Heart right ventricle (tissue), 16 donors: ENCODE results near the gene IQGAP2. TPM values are rescaled to one million over a fixed set of nuclear protein-coding genes. Genes with fewer than 3 reads are reported as not detected.
A peak's percentile ranks its signal among the peaks of the same experiment; 100 is the strongest.

Experiments
- ATAC-seq, 8 donors: fragments of 200-7000 bp; cut with Tn5 transposase; one replicate each; pipeline ENCODE4 v1.9.1; 2020; ENCODE audit warnings: mild to moderate bottlenecking in 8 of 8, moderate library complexity in 8 of 8, moderate number of reproducible peaks in 1 of 8
- DNase-seq, 2 donors: peaks; one replicate each; pipeline ENCODE4 v3.0.0-alpha.2; 2020
- H3K27ac ChIP-seq, 10 donors: fragments of 200-600 bp; sonication (generic) in 2 of 10; one replicate each; pipeline versions ENCODE4 v1.5.0 to v1.8.0; 2020 to 2022; ENCODE audit warnings: mild to moderate bottlenecking in 3 of 10
- H3K27me3 ChIP-seq, 7 donors: fragments of 200-600 bp; one replicate each; pipeline ENCODE4 v1.8.0; 2021 to 2022; ENCODE audit warnings: mild to moderate bottlenecking in 2 of 7
- H3K36me3 ChIP-seq, 9 donors: fragments of 200-600 bp; sonication (generic) in 1 of 9; one replicate each; pipeline versions ENCODE4 v1.5.0 to v1.8.0; 2020 to 2022; ENCODE audit warnings: mild to moderate bottlenecking in 2 of 9
- H3K4me1 ChIP-seq, 9 donors: fragments of 200-600 bp; sonication (generic) in 1 of 9; one replicate each; pipeline versions ENCODE4 v1.5.0 to v1.8.0; 2020 to 2022; ENCODE audit warnings: mild to moderate bottlenecking in 4 of 9
- H3K4me3 ChIP-seq, 10 donors: fragments of 200-600 bp; sonication (generic) in 2 of 10; one replicate each; pipeline versions ENCODE4 v1.5.0 to v1.8.0; 2020 to 2022; ENCODE audit warnings: mild to moderate bottlenecking in 7 of 10, moderate library complexity in 2 of 10
- H3K9me3 ChIP-seq, 11 donors: fragments of 200-600 bp in 10 of 11; sonication (generic) in 2 of 11; one replicate each; pipeline versions ENCODE4 v1.5.0 to v1.8.0; 2013 to 2022; ENCODE audit warnings: mild to moderate bottlenecking in 2 of 11, control low read depth in 1 of 11, moderate library complexity in 1 of 11
- WGBS, 2 donors: extraction: QIAGEN DNeasy Blood & Tissue Kit; methylation state at CpG; one replicate each; pipeline ENCODE4 v1.1.7; 2013; ENCODE audit warnings: inconsistent platforms in 1 of 2; 5-methylcytosine and 5-hydroxymethylcytosine counted together
- intact Hi-C, 10 donors: fragments of 100-400 bp; cut with DNase I; formaldehyde crosslinking; loops; one replicate each; pipeline versions ENCODE4 v1.11.1 to v1.14.2; 2022
- polyA plus RNA-seq, 2 donors: library from polyadenylated mRNA; stranded (reverse); fragments of 200-250 nt; gene quantifications; one replicate each; pipeline ENCODE4 v1.2.3, GENCODE V29; 2013
- total RNA-seq, 10 donors: library from RNA; stranded (reverse); fragmentation: NEBNext Ultra II Directional in 3 of 10; extraction: Animal tissue kit (Norgen Biotek cat#: 25700) in 3 of 10; gene quantifications; one replicate each; pipeline versions ENCODE4 v1.2.1 to v1.2.4, GENCODE V29; 2021 to 2023
- TF ChIP-seq, protein P1 (sequence below), 9 donors: fragments of 200-600 bp; sonication (generic) in 2 of 9; IDR thresholded peaks; one replicate each; pipeline versions ENCODE4 v1.5.0 to v1.8.0; 2021 to 2022; ENCODE audit warnings: antibody characterized with exemption in 9 of 9, mild to moderate bottlenecking in 5 of 9, moderate library complexity in 1 of 9
- donor health status: Arrhythmogenic right ventricular cardiomyopathy.
- donor health status: ischemic (EF 13 %, LVEDD 7.1; RV severe dilation, severe dysfunction).
- donor health status: healthy with polysubstance abuse.
- donor health status: DM: no; HTN: yes; CAD: no.
- donor health status: DM: no; HTN: no; CAD: no.
- donor health status: ischemic (EF 25% LVEDD 6.9; RV normal size, moderate dysfunction).
- donor health status: ischemic (EF 25% LVEDD 5.7; RV mildly dilated, moderate dysfunction).
- donor health status: healthy.
- donor health status: DM: yes; HTN: yes; CAD: no.
- donor health status: Ischemic cardiomyopathy.
- donor health status: ischemic (EF 35%, LVEDD 5.7; RV mildly dilated, moderate dysfunction).
- donor health status: nonischemic (EF 11% LVEDD 7.7; RV severe dilation, severe dysfunction).
- donor health status: DM: yes; HTN: yes; CAD: no.
- donor health status: PGD.
- donor health status: ischemic (EF 29% LVEDD 5.4; RV normal size, mild dysfunction).
- donor health status: nonischemic (EF 23%, LVEDD 6.1; RV moderate dilation, normal function).

Gene IQGAP2
- total and polyA plus RNA-seq, 12 donors: 2.5 to 22.3 (median 5.0) TPM

DNA sequence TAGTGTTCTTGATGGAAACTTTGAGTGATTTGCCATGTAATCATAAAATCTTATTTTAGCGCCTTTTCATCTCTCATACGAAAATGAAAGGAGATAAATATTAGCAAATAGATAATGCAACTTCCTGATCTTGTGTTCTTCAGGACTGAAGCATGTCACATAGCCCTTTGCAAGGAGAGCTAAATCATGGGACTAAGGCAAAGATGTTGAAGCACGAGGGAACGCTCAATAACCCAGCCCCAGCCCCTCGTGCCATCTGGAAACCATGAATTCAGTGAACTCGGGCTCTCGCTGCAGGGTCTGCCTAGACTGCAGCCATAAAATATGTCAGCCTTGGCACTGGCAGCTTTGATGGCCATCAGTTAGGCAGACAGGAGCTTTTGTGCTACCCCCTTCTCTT, 161.9 kb downstream of the IQGAP2 start:
- Histone ChIP-seq H3K9me3 (no peaks in the 10 kb centered on the region), H3K4me1 (peaks cover 0 to 11% (median 0%) of the 10 kb centered on the region in 9 donors), H3K4me3 (no peak overlapping the region), H3K27me3 (peaks cover 0 to 2% (median 0%) of the 10 kb centered on the region in 7 donors), H3K27ac (no peak overlapping the region), H3K36me3 (no peaks in the 10 kb centered on the region)
- no peak for ATAC-seq
- intact Hi-C loops: loop anchor here in 1 of 10 donors (10.0 kb wide), 1 partner anchor 160 kb away; the partner anchor contains the start of gene IQGAP2
- WGBS, 2 donors: 86 to 87% methylated on average over 7 of the region's 7 CpGs
- TF ChIP-seq, protein P1, sequence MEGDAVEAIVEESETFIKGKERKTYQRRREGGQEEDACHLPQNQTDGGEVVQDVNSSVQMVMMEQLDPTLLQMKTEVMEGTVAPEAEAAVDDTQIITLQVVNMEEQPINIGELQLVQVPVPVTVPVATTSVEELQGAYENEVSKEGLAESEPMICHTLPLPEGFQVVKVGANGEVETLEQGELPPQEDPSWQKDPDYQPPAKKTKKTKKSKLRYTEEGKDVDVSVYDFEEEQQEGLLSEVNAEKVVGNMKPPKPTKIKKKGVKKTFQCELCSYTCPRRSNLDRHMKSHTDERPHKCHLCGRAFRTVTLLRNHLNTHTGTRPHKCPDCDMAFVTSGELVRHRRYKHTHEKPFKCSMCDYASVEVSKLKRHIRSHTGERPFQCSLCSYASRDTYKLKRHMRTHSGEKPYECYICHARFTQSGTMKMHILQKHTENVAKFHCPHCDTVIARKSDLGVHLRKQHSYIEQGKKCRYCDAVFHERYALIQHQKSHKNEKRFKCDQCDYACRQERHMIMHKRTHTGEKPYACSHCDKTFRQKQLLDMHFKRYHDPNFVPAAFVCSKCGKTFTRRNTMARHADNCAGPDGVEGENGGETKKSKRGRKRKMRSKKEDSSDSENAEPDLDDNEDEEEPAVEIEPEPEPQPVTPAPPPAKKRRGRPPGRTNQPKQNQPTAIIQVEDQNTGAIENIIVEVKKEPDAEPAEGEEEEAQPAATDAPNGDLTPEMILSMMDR (IDR thresholded peaks at IDR 0.05): no peak
- no peak for DNase-seq

DNA sequence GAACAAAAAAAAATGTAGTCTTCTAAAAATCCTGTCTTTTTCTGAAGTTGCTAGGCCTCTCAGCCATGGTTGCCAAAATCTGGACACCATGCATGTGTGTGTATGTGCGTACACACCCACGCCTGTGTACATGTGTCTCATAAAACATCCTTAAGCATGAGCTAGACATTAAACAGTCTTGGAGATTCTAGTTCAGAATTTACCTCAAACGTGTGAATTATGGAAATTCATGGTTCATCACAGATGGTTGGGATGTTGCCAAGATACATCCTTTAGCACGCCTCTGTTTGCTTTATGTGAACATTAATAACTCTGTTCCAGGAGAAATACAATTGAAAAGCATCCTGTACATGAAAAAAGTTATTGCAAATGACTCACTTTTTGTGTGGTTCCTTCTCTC, 167.1 kb downstream of the IQGAP2 start:
- Histone ChIP-seq H3K36me3 (no peaks in the 10 kb centered on the region), H3K27ac (no peak overlapping the region), H3K9me3 (no peaks in the 10 kb centered on the region), H3K4me3 (no peak overlapping the region), H3K4me1 (peaks cover 0 to 18% (median 0%) of the 10 kb centered on the region in 9 donors), H3K27me3 (no peaks in the 10 kb centered on the region)
- intact Hi-C loops: loop anchor here in 2 of 10 donors (10.0 kb wide), 1 partner anchor 165 kb away; the partner anchor contains the start of gene IQGAP2 (in 2 of the 2)
- 82 to 85% methylated on average over 4 of the region's 4 CpGs for WGBS, 2 donors
- DNase-seq (no peak), ATAC-seq (no peak)
- TF ChIP-seq, protein P1 (IDR thresholded peaks at IDR 0.05): no peak

DNA sequence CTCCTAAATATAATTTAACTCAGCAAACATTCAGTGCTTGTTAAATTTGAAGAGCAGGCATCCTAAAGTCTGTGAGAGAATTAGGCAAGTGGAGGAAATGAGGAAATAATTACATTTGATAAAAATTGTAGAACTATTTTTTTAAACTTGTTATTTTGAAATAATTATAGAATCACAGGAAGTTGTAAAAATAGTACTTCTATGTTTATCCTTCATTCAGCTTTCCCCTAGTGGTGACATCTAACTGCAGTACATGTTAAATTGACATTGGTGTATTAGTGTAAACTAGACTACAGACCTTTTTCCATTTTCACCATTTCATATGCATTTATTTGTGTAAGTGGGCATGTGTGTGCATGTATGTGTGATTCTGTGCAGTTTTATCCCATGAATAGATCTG, 168.5 kb downstream of the IQGAP2 start:
- H3K36me3 ChIP-seq: no peaks in the 10 kb centered on the region
- H3K9me3 ChIP-seq: no peaks in the 10 kb centered on the region
- DNase-seq: no peak
- H3K27ac ChIP-seq: no peak overlapping the region
- H3K4me3 ChIP-seq: no peak overlapping the region
- TF ChIP-seq, protein P1 (IDR thresholded peaks at IDR 0.05): peak in 2 of 9 donors; percentile 16 to 20
- intact Hi-C loops: loop anchor here in 2 of 10 donors (10.0 kb wide), 1 partner anchor 167 kb away; the partner anchor contains the start of gene IQGAP2 (in 2 of the 2)
- peaks cover 0 to 14% (median 0%) of the 10 kb centered on the region in 9 donors for H3K4me1 ChIP-seq
- no peak for ATAC-seq
- no peaks in the 10 kb centered on the region for H3K27me3 ChIP-seq

DNA sequence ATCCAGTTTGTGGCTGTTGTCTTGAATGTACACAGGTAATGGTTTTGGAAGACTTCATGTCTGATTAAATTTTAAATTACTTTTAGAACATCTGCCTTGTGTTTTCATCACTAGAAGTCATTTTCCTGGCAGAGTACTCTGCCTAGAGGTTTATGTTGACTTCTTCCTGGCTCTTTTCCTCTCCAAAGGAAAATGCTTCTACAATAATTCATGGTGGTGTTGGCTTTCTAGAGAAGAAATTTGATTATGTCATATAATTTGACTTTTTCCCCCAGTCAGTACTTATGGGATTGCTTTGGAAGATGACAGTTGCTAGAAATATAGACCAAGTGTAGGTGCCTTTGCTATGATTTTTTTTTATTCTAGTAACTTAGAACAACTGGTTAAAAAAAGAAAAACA, 173.4 kb downstream of the IQGAP2 start:
- no peaks in the 10 kb centered on the region for H3K9me3 ChIP-seq
- TF ChIP-seq, protein P1 (IDR thresholded peaks at IDR 0.05): no peak
- H3K4me3 ChIP-seq: no peak overlapping the region

More for the DNA sequence above, 173.4 kb downstream of the IQGAP2 start:
- H3K27me3 ChIP-seq: peaks cover 0 to 4% (median 0%) of the 10 kb centered on the region in 7 donors
- H3K36me3 ChIP-seq: no peaks in the 10 kb centered on the region
- intact Hi-C loops: loop anchor here in 2 of 10 donors (10.0 kb wide), 1 partner anchor 172 kb away; the partner anchor contains the start of gene IQGAP2 (in 2 of the 2)
- H3K27ac ChIP-seq: no peak overlapping the region
- ATAC-seq: no peak
- DNase-seq: no peak
- H3K4me1 ChIP-seq: peaks cover 0 to 26% (median 0%) of the 10 kb centered on the region in 9 donors
